GM21529 (cell line): ENCODE results near the gene GARRE1.
A peak's percentile ranks its signal among the peaks of the same experiment; 100 is the strongest.
"Not testable (repeated sequence)": the region's sequence is repeated elsewhere in the genome, so short reads cannot be mapped to it uniquely, and the experiment has no call there.

Experiments used
- ATAC-seq: cut with Tn5 transposase; IDR thresholded peaks from one replicate; pipeline ENCODE4 v1.9.1; 2021; ENCODE audit not compliant: unreplicated experiment

Gene GARRE1, protein sequence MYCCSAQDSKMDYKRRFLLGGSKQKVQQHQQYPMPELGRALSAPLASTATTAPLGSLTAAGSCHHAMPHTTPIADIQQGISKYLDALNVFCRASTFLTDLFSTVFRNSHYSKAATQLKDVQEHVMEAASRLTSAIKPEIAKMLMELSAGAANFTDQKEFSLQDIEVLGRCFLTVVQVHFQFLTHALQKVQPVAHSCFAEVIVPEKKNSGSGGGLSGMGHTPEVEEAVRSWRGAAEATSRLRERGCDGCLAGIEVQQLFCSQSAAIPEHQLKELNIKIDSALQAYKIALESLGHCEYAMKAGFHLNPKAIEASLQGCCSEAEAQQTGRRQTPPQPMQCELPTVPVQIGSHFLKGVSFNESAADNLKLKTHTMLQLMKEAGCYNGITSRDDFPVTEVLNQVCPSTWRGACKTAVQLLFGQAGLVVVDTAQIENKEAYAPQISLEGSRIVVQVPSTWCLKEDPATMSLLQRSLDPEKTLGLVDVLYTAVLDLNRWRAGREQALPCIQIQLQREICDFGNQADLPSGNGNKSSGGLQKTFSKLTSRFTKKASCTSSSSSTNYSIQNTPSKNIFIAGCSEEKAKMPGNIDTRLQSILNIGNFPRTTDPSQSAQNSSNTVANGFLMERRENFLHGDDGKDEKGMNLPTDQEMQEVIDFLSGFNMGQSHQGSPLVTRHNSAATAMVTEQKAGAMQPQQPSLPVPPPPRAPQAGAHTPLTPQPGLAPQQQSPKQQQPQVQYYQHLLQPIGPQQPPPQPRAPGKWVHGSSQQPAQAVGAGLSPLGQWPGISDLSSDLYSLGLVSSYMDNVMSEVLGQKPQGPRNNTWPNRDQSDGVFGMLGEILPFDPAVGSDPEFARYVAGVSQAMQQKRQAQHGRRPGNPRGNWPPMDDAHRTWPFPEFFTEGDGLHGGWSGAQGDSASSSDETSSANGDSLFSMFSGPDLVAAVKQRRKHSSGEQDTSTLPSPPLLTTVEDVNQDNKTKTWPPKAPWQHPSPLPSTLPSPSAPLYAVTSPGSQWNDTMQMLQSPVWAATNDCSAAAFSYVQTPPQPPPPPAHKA (N-terminal part only)

DNA sequence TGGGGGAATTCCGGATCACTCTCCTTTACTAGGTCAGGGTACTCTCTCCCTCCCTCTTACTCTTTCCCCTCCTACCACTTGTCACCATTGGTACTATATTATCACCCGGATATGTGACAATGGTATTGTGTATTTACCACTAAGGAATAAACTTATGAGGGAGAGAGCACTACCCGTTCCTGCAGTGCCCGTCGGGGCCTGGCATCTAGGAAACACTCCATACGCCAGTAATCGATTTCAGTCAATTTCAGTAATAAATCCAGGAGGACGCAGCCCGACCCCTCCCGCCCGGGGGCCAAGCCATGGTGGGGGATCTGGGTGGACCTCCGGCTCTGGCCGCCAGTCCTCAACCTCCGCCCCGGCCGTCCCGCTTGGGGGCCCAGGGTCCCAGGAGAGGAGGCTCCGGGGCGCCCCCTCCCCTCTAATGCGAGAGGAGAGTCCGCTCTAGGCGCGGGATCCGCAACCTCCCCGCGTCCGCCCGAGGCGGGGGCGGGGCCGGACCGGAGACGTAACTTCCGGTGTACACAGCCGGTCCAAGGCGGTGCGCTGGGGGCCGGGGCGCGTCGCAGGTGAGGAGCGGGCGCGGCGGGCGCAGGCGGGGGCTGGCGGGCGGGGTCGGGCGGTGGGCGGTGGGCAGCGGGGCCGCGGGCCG lies at the start of gene GARRE1:
Gene GARRE1, plus strand, starts transcription at position 509 of the 652 bp plus-strand sequence. CDS start 45,920 bp downstream, outside the sequence.
- ATAC-seq: peak; percentile 91

DNA sequence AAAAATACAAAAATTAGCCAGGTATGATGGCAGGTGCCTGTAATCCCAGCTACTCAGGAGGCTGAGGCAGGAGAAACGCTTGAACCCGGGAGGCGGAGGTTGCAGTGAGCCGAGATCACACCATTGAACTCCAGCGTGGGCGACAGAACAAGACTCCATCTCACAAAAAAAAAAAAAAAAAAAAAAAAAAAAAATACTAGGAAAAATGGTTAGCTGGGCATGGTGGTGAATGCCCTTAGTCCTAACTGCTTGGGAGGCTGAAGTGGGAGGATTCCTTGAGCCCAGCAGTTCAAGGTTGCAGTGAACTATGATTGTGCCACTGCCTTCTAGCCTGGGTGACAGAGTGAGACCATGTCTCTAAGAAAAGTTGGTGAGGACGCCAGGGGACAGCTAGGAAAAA lies 49.0 kb upstream of the GARRE1 start:
- not testable (repeated sequence) for ATAC-seq

DNA sequence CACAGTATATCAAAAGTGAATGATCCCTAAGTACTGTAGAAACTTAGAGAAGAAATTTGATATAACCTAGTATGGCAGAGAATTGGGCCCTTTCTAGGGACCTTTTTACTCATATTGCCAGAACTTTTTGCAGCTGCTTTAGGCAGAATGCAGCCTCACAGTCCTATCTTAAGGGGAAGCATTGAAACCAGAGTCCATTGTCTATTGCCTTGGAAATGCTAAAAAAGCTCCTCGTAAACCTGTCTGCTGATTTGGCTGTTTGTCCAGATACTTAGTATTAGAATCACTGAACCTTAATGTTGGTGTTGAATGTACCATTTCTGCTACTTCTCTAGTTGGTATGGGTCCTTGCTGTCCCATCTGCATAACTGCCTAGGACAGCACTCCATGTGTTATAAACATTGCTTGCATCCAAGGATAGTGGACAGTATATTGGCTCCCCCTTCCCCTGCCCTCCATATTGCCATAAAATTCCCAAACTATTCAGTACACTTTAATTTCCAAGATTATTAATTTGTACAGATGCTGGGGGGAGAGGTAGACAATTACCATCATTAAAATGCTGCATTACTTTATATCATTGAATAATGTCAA lies 46.0 kb upstream of the GARRE1 start:
- ATAC-seq: no peak

DNA sequence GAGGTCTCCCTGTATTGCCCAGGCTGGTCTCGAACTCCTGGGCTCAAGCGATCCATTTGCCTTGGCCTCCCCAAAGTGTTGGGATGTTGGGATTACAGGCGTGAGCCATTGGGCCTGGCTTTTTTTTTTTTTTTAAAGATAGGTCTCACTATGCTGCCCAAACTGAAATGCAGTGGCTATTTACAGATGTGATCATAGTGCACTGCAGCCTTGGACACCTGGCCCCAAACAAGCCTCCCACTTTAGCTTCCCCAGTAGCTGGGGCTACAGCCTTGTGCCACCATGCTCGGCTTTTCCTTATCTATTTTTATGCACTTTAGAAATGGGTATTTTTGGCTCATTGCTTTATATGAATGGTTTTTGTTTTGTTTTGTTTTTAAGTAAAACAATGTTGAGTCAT lies 44.6 kb upstream of the GARRE1 start:
- ATAC-seq: no peak

DNA sequence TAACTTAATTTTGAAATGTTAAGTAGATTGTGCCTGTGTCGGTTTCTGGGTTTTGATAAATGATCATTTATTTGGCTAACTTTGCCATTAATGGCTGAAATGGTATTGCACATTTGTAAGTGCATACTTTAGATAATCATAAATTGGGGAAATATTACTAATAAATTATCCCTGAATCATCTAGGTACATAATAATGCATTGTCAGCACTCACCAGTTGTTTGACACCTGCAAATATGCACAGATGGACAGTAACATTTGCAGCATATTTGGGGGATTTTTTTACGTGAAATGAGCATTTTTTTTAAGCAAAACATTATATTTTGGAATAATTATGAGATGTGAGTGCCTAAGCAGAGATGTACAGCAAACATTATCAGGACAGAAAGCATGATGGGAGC lies 41.1 kb upstream of the GARRE1 start:
- no peak for ATAC-seq

DNA sequence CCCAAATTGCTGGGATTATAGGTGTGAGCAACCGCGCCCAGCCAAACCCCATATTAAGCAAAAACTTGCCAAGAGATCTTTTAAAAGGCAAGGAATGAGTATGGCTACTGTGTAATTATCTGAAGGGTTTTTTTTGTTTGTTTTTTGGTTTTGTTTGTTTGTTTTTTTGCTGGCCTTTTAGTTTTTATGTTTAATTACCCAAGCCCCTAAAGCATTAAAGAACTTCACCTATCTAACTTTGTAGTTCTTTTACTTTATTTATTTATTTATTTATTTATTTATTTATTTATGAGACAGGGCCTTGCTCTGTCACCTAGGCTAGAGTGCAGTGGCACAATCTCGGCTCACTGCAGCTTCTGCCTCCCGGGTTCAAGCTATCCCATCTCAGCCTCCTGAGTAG lies 40.3 kb upstream of the GARRE1 start:
- ATAC-seq: no peak

DNA sequence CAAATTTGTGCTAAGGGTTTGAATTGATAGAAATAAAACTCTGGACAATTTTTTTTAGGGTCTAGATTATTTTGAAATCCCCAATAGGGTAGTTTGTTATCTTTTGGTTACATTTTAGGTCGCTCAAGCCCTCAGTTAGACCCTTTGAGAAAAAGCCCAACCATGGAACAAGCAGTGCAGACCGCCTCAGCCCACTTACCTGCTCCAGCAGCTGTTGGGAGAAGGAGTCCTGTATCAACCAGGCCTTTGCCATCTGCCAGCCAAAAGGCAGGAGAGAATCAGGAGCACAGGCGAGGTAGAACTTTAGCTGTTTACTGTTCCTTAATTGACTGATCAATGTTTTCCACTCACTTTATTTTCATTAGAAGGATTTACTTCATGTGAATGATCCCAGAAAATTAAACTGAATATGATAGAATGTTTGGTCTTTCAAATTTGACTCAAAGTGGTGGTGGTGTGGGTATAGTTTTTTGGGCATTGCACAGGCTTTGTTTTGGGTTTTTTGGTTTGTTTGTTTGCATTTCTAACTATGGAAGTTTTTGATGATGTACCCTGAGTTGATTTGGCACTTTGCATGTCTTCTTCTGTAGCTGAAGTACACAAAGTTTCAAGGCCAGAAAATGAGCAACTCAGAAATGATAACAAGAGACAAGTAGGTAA lies 39.2 kb upstream of the GARRE1 start:
- ATAC-seq: no peak

DNA sequence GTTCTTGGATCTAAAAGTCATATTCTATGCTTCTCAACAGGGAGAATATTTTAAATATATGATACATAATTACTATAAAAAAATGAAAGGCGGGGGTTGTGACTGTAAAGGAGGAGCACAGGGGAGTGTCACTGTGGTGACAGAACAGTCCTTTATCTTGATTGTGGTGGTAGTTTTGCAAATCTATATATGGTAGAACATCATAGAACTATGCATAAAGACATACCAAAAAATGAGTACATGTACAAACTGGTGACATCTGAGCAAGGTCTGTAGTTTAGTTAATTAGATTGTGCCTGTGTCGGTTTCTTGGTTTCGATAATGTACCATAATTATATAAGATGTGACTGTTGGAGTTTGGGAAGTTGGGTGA lies 38.7 kb upstream of the GARRE1 start:
- no peak for ATAC-seq

DNA sequence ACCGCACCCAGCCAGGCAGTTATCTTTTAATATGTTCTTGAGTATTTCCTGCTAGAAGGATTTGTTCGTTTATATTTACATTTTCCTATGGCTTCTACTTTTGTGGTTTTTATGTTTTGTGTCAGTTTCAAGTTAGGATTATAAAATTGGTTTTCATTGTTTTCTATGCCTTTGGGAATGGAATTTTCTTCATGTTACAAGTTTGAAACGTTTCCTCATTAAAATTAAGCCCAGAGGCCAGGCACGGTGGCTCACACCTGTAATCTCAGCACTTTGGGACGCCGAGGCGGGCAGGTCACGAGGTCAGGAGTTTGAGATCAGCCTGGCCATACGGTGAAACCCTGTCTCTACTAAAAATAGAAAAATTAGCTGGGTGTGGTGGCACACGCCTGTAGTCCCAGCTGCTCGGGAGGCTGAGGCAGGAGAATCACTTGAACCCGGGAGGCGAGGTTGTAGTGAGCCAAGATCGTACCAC lies 37.6 kb upstream of the GARRE1 start:
- ATAC-seq: not testable (repeated sequence)

DNA sequence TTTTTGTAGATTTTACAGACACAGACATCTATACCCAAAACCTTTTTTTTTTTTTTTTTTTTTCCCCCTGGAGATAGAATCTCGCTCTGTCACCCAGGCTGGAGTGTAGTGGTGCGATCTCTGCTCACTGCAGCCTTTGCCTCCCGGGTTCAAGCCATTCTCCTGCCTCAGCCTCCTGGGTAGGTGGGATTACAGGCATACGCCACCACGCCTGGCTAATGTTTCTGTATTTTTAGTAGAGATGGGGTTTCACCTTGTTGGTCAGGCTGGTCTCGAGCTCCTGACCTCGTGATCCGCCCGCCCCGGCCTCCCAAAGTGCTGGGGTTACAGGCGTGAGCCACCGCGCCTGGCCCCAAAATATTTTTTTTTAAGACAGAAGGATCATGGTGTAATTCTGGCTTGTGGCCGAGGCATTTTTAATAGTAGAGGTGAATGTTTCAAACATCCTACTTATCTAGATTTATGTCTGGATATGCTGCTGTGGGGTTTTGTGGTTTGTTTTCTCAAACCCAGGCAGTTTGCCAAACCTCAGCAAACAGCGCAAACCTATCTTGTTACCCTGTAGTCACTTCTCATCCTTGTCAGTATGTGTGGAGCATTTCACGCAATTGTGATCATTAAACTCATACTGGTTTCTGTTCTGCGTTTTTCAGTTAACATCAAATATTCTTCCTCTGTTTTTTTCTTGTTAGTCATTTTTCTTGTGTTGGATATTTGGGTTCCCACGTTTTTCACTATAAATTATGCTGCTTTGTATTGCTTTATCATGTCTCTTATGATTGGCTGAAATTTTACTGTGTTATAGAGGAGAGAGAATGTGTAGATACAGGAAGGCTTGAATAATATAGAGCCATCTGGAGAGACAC lies 36.2 kb upstream of the GARRE1 start:
- ATAC-seq: peak; percentile 53

DNA sequence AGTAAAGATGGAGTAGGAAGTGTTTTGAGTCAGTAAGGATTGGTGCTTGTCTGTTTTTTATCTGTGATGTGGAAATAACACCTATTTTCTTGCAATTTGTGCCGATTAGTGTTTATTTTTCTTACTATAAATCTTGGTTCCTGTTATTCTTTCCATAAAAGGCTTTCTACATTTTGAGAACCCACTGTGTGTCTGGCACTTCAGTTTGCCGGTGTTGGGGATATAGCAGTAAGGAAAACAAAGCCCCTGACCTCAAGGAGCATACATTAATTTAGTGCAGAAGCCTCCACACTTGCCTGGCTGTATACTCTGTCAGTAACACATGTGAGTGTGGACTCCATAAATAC lies 35.6 kb upstream of the GARRE1 start:
- ATAC-seq: no peak

DNA sequence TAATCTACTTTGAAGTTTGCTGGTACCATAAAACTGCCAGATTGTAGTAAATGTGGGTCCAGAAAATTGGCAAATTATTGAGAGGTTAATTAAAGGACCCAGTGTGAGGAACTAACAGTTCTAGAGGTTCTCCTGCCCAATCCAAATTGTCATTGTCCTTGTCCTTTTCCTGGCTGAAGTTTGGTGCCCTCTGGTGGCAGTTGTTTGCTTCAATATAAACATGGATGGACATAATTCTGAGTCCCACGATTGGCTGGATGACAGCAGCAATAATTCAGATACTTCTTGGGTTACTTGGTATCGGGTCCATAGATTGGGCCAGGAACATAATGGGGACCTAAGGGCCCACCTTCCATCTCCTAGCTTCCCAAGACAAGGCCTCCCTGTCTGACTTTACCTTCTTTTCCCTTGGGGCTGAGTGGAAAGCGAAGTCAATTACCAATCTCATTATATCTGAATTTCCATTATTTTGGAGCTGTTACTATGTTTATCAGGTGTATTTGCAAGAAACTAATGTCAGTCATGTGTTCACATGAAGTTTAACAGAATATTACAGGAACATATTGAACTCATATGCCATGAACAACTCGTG lies 33.8 kb upstream of the GARRE1 start:
- no peak for ATAC-seq

DNA sequence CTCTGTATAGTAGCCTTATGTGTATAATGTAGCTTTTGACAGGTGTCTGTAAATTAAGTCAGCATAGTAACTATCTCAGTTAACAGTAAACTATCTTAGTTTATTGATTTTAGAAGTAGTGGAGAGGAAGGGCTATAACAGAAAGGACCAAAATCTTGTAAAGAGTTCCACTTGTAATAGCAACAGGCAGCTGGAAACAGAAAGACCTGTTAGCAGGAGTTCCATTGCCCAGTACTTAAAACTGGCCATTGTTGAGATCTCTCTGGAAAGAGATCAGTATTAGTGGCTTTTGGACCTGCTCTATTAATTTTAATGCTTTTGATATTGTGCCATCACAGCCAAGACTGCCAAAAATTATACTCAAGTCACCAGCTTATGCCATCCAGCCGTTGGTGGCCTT lies 32.0 kb upstream of the GARRE1 start:
- no peak for ATAC-seq

DNA sequence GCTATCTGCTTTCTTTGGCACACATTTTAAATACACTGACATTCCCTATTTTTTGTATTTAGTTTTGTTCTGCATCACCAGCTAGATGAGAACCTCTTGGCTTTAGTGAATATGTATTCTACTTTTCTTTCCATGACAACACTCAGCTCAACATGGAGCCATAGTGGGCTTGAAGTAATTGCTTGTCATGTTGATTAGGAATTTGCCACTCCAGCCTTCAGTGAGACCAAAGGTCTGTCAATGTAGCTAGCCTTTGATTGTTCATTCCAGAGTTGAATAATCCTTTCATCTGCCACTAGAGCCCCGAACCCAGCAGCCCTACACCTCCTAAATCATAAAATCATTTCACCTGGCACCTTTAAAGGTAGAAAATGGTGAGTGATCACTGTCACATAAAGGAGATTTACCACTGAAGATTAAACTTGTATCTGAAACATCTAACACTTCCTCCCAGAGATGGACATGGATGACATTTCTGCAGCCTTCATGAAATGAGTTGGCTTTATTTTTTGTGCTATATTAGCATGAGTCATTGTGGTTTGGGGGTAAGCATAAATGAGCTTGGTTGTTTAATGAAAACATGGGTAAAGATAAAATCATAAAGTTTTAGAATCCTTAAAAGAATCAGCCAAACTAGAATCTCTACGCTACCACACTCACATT lies 29.2 kb upstream of the GARRE1 start:
- ATAC-seq: no peak

DNA sequence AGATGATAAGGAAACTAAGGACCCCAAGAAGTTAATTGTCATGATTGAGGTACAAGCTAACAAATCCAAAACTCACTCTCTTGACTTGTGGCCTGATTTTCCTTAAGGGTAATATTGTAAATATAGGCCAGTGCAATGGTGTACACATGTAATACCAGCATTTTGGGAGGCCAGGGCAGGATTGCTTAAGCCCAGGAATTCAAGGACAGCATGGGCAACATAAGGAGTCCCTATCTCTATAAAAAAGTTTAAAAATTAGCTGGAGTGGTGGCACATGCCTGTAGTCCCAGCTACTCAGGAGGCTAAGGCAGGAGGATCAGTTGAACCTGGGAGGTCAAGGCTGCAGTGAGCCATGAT lies 28.7 kb upstream of the GARRE1 start:
- no peak for ATAC-seq

DNA sequence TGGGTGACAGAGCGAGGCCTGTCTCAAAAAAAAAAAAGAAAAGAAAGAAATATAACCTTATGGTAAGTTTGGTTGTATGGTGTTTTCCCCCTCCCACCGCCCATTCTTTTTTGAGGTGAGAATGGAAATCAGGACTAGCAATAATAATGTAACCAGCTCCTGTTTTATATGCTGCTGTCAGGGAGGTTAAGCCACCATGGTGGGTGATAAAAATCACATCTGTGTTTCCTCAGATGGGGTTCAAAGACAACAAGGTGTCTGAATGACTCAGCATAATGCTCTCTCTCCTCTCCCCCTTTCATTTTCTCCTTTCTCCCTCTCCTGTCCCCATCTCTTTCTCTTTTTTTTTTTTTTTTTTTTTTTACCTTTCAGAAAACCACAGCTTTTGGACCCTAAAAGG lies 28.3 kb upstream of the GARRE1 start:
- no peak for ATAC-seq

DNA sequence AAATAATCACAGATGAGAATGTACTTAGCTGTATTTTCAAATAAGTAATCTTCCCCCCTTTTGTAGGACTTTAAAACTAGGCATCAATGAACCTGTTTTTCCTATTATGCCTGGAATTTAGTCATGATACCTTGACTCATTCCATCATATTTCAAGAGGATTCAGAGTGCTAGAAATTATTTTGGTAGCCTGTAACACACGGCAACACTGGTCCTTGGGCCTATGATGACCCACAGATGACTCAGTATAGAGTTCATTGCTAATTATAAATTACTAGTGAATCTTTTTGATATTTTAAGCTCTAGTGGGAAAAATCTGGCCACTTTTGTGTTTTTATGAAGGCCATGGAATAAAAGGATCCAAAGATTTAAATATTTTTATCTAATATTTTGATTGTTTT lies 26.0 kb upstream of the GARRE1 start:
- ATAC-seq: no peak

DNA sequence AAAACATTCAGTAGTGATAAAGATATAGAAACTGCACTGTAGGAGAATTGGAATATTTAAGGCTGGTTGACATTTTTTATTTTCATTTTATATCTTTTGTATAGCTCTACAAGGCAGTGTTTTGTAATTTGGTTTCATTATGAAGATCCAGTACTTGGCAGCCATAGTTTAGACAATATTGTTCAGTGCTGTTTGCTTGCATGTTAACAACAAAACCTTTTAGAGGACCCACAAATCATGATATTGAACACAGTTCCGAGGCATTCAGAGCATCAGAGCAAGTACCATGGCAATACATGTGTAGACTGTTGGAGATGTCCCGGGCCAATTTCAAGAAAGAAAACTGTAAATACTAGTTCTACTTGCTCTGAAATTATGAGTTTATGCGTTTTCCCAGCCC lies 25.6 kb upstream of the GARRE1 start:
- ATAC-seq: no peak

DNA sequence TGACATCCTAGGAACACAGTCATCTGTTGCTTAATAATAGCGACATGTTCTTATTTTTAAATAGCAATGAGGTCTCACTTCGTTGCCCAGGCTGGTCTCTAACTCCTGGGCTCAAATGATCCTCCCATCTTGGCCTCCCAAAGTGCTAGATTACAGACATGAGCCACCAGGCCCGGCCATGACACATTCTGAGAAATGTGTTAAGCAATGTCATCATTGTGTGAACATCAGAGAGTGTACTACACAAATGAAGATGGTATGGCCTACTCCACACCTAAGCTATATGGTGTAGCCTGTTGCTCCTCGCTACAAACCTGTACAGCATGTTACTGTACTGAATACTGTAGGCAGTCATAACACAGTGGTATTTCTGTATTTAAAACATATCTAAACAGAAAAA lies 24.6 kb upstream of the GARRE1 start:
- no peak for ATAC-seq
